Renal cortex interstitium (tissue), 11 donors: ENCODE data around the gene TCP11L2. TPM values are rescaled to one million over a fixed set of nuclear protein-coding genes. Genes with fewer than 3 reads are reported as not detected.
A peak's percentile ranks its signal among the peaks of the same experiment; 100 is the strongest.
"Not testable (repeated sequence)": the region's sequence is repeated elsewhere in the genome, so short reads cannot be mapped to it uniquely, and the experiment has no call there.

Experiments
- DNase-seq, 11 donors: peaks; one replicate each; pipeline ENCODE4 v3.0.0-alpha.2; 2013; ENCODE audit warnings: low read depth in 9 of 11, low spot score in 4 of 11; ENCODE audit errors: extremely low read depth in 1 of 11
- polyA plus RNA-seq, 3 donors: library from polyadenylated mRNA; unstranded; fragments of 120-200 nt; gene quantifications; one replicate each; pipeline ENCODE4 v1.2.1, GENCODE V29; 2013; ENCODE audit not compliant: insufficient read length in 3 of 3

The TCP11L2 gene
- polyA plus RNA-seq, 3 donors = 17.7 to 28.4 (median 21.0) TPM

GRCh38 chr12:106300761-106301160 lies 1.8 kb upstream of the TCP11L2 start:
- no peak for DNase-seq

DNA sequence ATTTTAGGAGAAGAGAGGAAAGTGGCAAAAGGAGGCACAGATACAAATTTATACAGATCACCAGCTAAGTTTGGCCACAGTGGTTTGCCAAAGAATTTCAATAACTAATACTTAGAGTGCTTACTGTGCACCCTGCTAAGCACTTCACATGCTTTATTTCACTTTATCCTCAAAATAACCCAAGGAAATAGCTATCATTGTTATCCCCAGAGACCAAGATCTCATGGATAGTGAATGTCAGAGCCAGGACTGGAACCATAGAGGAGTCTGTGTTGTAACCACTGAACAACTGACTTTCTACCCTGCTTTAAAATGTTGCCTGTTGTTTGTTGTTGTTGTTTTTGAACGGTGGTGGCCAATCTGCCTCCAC lies 1.3 kb upstream of the TCP11L2 start:
- DNase-seq = no peak

- peak in 3 of 11 donors; percentile 10 to 36 (median 26) for DNase-seq
These were observed 767 bp upstream of the TCP11L2 start for GRCh38 chr12:106301611-106302321.

GRCh38 chr12:106303202-106303820 lies 778 bp downstream of the TCP11L2 start:
- DNase-seq = peak in 10 of 11 donors; percentile 42 to 82 (median 74)

- peak in 2 of 11 donors; percentile 35 to 44 for DNase-seq
These were observed 1.5 kb downstream of the TCP11L2 start for GRCh38 chr12:106304001-106304421.

DNA sequence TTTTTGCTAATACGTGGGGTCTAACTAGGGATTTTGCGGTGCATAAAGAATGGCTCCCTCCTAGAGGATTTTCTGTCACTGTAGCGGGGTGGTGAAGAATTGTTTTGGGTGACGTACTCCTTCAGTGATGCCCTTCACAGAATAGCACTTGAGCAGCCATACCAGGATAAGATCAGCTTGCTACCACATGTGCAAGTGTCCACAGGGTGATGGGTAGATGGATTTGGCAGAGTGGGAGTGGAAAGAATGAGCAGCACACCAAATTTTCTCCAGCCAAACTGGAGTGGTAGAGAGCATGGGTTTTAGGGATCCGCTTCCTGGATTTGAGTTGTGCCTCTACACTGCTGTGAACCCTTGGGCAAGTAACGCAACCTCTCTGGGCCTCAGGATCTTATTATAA lies 2.3 kb downstream of the TCP11L2 start:
- no peak for DNase-seq

DNA sequence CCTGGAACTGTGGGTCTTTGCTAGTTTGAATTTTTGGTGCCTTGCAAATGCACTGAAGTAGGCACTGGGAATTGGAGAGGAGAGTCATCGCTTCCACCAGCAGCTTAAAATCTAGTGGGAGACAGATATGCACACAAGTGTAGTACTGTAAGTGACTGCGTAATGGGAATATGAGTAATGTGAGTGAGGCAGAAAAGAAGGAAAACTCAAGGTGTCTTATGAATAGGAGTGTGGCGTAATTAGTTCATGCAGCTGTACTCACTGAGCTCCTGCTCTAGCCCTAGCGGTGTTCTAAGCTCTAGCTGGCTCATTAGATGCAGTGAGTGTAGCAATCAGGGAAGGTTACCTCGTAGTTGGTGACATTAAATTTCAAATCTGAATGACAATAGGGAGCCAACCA lies 2.8 kb downstream of the TCP11L2 start:
- no peak for DNase-seq

GRCh38 chr12:106307181-106307580 lies 4.6 kb downstream of the TCP11L2 start:
- no peak for DNase-seq

DNA sequence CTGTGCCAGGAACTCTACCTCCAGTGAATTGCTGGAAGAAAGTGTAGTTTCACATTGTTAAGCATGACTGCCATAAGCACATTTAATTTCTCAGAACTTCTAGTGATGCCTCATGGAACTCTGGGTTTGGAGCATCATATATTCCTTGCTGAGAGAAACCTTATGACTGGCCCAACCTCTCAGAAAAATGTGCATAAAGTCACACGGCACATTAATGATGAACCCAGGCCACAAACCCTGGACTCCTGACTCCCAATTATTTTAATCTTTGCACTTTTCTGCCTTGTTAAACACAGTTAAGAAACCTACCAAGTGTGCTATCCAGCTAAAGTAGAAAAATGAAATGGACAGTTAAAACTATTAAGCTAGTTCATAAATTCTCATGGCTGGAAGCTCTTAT lies 5.6 kb downstream of the TCP11L2 start:
- DNase-seq = no peak

- no peak for DNase-seq
These were observed 6.1 kb downstream of the TCP11L2 start for GRCh38 chr12:106308611-106309010.

GRCh38 chr12:106309671-106310505 lies 7.4 kb downstream of the TCP11L2 start:
- DNase-seq = no peak

DNA sequence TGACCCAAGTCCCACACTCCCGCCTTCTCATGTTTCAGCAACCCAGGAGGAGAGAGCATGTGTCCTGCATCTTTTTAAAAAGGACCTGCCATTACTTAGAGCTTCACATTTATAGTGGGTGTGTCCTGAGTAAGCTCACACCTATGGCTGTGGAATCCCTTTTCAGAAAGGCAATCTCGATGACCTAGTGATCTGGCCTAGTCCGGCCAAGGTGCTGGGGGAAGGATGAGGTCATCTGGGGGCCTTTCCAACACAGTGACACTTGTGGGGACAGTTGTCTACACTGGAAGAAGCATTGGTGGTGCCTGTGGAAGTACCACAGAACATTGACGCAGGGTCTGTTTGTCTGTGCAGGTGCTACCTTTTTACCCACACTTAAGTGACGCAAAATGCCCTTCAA lies 8.2 kb downstream of the TCP11L2 start:
- no peak for DNase-seq

DNA sequence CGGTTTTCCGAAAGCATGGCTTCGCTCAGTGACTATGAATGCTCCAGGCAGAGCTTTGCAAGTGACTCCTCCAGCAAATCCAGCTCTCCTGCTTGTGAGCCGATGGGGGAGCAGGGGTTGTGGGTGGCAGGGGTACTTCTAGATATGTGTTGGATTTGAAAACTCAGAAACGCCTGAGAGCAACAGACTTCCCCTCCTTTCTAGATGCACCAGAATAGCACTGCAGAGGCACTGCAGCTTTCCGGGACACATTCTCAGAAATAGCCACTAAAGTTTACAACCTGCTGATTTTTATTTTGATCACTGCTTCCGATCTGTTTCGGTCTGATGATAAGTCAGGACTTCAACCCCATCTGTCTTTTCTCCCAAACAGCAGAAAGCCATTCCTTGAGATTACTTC lies 8.6 kb downstream of the TCP11L2 start:
- DNase-seq = no peak

DNA sequence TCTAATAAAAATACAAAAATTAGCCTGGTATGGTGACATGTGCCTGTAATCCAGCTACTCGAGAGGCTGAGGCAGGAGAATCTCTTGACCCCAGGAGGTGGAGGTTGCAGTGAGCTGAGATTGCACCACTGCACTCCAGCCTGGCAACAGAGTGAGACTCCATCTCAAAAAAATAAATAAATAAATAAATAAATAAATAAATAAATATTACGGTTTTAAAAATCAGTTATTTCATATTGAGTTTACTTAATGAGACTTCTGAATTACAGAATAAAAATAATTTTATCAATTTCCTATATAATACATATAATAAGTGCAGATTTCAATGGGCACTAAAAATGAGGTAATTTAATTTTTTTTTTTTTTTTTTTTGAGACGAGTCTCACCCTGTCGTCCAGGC lies 10.9 kb downstream of the TCP11L2 start:
- DNase-seq = not testable (repeated sequence)

GRCh38 chr12:106315523-106315922 lies 13.0 kb downstream of the TCP11L2 start:
- DNase-seq = no peak

DNA sequence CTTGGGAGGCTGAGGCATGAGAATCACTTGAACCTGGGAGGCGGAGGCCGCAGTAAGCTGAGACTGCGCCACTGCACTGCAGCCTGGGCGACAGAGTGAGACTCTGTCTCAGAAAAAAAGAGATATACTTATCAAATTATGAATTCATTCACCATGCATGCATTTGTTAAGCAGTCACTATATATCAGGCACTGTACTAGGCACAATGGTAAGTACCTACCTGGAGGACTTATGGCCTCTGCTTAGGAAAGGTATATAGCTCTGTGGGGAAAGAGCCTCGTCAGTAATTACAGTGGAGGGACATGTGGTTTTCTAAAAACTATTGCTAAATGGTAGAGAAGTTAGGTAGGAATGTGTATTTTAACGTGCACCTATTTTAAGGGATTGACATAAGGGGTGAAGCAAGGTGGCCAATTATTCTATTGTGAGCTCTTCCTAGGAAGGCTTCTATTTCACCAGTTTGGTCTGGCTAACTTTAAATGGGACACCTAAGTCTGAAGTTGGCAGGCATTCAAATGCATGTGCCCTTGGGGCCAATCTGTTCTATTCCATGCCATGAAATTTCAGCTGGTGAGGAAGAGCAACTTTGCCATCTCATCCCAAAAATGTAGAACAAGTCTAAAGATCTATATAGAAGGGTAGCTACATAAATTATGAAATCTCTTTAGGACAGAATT lies 15.0 kb downstream of the TCP11L2 start:
- no peak for DNase-seq

GRCh38 chr12:106321139-106321850 lies 18.8 kb downstream of the TCP11L2 start:
- DNase-seq = no peak

DNA sequence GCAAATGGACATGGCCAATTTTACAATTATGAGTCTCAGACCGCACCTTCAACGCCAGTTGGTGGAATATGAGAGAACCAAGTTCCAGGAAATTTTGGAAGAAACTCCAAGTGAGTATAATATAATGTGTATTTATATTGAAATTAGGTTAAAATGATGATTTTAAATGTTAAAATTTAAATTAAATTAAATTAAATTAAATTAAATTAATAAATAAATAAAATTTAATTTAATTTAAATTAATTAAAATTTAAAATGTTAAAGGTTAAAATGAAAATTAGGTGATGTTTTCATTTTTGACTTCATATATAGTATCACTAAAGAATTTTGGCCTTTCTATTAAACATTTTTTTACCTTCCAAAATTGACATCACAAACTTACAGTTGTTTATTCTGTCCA lies 21.0 kb downstream of the TCP11L2 start:
- no peak for DNase-seq

DNA sequence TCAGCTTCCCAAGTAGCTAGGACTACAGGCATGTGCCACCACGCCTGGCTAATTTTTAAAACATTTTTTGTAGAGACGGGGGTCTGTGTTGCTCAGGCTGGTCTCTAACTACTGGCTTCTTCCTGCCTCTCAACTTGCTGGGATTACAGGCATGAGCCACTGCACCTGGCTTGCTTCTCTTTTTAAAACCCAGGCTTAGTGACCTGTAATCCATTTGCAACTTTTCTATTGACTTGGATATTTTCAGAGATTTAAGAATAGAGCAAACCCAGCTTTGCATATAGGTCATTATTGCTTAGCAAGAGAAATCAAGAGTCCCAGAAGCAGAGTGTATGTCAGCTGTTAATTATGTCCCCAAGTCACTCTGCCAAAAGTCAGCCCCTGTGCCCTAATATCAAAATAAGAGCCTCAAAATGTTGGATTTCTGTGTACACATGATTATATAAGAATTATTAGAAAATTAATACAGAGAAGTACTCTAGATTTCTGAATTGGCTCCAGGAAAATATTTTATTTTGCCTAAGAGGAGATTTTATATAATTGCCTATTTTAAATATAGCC lies 24.9 kb downstream of the TCP11L2 start:
- no peak for DNase-seq
